ENCODE measurements around the gene IFNL2. TPM values are rescaled to one million over a fixed set of nuclear protein-coding genes. Genes with fewer than 3 reads are reported as not detected.

IFNL2 gene
- total RNA-seq, 1 experiment from 2014 or later: not detected

DNA sequence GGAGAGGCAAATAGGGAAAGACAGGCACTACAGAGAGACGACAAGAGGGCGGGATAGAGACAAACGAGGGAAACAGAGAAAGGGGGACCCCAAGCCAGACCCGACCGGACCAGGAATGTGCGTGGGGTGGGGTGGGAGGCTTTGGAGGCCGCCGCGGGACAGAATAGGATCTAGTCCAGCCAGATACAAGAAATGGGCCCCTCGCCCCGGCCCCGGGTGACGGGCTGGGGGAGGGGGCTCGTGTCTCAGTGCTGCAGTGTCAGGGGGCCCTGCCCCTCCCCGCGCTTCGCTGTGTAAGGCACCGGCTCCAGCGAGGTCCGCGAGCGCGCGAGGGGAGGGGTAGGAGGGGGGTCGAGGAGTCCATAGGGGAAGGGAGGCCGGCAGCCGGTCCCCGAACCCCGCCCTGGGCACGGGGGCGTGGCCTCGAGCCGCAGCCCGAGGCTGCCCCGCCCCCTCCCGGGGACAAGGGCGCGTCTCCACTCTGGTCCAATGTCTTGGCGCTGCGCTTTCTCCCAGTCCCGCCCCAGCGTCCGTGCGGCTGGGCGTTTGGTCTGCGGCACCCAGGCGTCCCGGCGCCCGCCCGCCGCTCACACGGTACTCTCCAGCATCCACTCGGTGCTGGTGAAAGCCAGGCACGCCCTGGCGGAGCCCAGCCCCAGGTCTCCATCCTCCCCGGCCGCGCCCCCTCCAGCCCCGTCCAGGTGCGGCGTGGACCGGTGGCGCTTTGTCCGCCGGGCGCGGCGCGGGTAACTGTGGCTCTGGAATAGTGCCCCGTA lies 39.0 kb downstream of the IFNL2 start:
- H3K9ac ChIP-seq (ENCODE audit: low read length): no peak overlapping the region
- H3K4me3 ChIP-seq (ENCODE audit: low read length): no peak overlapping the region
- H3K27me3 ChIP-seq (ENCODE audit: low read length): no peaks in the 10 kb centered on the region
- no peaks in the 10 kb centered on the region for H3K36me3 ChIP-seq (ENCODE audit: low read depth, low read length)
- CTCF ChIA-PET: no interaction called here
- H3F3A ChIP-seq (ENCODE audit: low read length, unreplicated experiment): no peaks in the 10 kb centered on the region
- H3K9me3 ChIP-seq (ENCODE audit: low read length): no peaks in the 10 kb centered on the region
- H2AFZ ChIP-seq (ENCODE audit: low read length): no peak overlapping the region
- ATAC-seq: no peak
- no peaks in the 10 kb centered on the region for H4K20me1 ChIP-seq (ENCODE audit: low read length)
- POLR2A ChIA-PET (ENCODE audit: unreplicated experiment): no interaction called here
- BruUV-seq (replicated peaks): no TSS peak
- DNase-seq: no peak
- no peaks in the 10 kb centered on the region for H3K9me2 ChIP-seq (replicated peaks; ENCODE audit: low read length)
- H3K79me2 ChIP-seq (ENCODE audit: low read length): no peaks in the 10 kb centered on the region
- H3K27ac ChIP-seq (ENCODE audit: low read length): no peak overlapping the region
- TF ChIP-seq EZH2phosphoT487 (IDR thresholded peaks at IDR 0.05; ENCODE audit: borderline replicate concordance, low read length): no peak
- no peak for TF ChIP-seq EZH2 (IDR thresholded peaks at IDR 0.05; ENCODE audit: low read length, unreplicated experiment)
- TF ChIP-seq, protein P1, sequence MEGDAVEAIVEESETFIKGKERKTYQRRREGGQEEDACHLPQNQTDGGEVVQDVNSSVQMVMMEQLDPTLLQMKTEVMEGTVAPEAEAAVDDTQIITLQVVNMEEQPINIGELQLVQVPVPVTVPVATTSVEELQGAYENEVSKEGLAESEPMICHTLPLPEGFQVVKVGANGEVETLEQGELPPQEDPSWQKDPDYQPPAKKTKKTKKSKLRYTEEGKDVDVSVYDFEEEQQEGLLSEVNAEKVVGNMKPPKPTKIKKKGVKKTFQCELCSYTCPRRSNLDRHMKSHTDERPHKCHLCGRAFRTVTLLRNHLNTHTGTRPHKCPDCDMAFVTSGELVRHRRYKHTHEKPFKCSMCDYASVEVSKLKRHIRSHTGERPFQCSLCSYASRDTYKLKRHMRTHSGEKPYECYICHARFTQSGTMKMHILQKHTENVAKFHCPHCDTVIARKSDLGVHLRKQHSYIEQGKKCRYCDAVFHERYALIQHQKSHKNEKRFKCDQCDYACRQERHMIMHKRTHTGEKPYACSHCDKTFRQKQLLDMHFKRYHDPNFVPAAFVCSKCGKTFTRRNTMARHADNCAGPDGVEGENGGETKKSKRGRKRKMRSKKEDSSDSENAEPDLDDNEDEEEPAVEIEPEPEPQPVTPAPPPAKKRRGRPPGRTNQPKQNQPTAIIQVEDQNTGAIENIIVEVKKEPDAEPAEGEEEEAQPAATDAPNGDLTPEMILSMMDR (conservative IDR thresholded peaks at IDR 0.05; ENCODE audit: low read depth, low read length): no peak
- H3K4me1 ChIP-seq (ENCODE audit: insufficient read depth, low read length): no peaks in the 10 kb centered on the region
- no peak overlapping the region for H3K4me2 ChIP-seq (ENCODE audit: low read length)
- intact Hi-C loops (cut with micrococcal nuclease): no loop called here

GRCh38 chr19:39307822-39308530 lies 39.8 kb downstream of the IFNL2 start:
- ChIA-PET POLR2A (ENCODE audit: unreplicated experiment) (no interaction called here), CTCF (no interaction called here)
- intact Hi-C loops (cut with micrococcal nuclease): no loop called here
- Histone ChIP-seq H3K9me2 (replicated peaks; ENCODE audit: low read length) (no peaks in the 10 kb centered on the region), H3K79me2 (ENCODE audit: low read length) (no peaks in the 10 kb centered on the region), H3K27ac (ENCODE audit: low read length) (no peak overlapping the region), H3K4me1 (ENCODE audit: insufficient read depth, low read length) (no peaks in the 10 kb centered on the region), H3K36me3 (ENCODE audit: low read depth, low read length) (no peaks in the 10 kb centered on the region), H3F3A (ENCODE audit: low read length, unreplicated experiment) (no peaks in the 10 kb centered on the region), H4K20me1 (ENCODE audit: low read length) (no peaks in the 10 kb centered on the region), H3K4me3 (ENCODE audit: low read length) (no peak overlapping the region), H3K27me3 (ENCODE audit: low read length) (no peaks in the 10 kb centered on the region), H2AFZ (ENCODE audit: low read length) (no peak overlapping the region), H3K4me2 (ENCODE audit: low read length) (no peak overlapping the region), H3K9ac (ENCODE audit: low read length) (no peak overlapping the region), H3K9me3 (ENCODE audit: low read length) (no peaks in the 10 kb centered on the region)
- ATAC-seq: no peak
- no peak for DNase-seq
- BruUV-seq (replicated peaks): no TSS peak
- TF ChIP-seq, protein P1 (conservative IDR thresholded peaks at IDR 0.05; ENCODE audit: low read depth, low read length): no peak
- TF ChIP-seq EZH2 (IDR thresholded peaks at IDR 0.05; ENCODE audit: low read length, unreplicated experiment): no peak
- no peak for TF ChIP-seq EZH2phosphoT487 (IDR thresholded peaks at IDR 0.05; ENCODE audit: borderline replicate concordance, low read length)
